Measurements from ENCODE around the gene TP53TG5.
"Not testable (repeated sequence)": the region's sequence is repeated elsewhere in the genome, so short reads cannot be mapped to it uniquely, and the experiment has no call there.

Gene TP53TG5

GRCh38 chr20:45363611-45364492, 14.3 kb downstream of the TP53TG5 start:
- no peak for DNase-seq

GRCh38 chr20:45362804-45363610, 15.1 kb downstream of the TP53TG5 start, which contains the start of gene SYS1:
Gene SYS1, plus strand, starts transcription at chr20:45363156. Its CDS starts 376 bp downstream, at chr20:45363532.
- DNase-seq: peak; percentile 95

- no peak for DNase-seq
These were observed 16.3 kb downstream of the TP53TG5 start for GRCh38 chr20:45361793-45362192.

GRCh38 chr20:45359406-45360148, 18.5 kb downstream of the TP53TG5 start:
- no peak for DNase-seq

GRCh38 chr20:45359069-45359405, 19.1 kb downstream of the TP53TG5 start:
- DNase-seq: no peak

- DNase-seq: no peak
These were observed 19.6 kb downstream of the TP53TG5 start for GRCh38 chr20:45358282-45359068.

- DNase-seq: no peak
These were observed 22.7 kb downstream of the TP53TG5 start for GRCh38 chr20:45355209-45356084.

- DNase-seq: no peak
These were observed 23.5 kb downstream of the TP53TG5 start for GRCh38 chr20:45354423-45355208.

GRCh38 chr20:45353746-45354145, 24.4 kb downstream of the TP53TG5 start:
- DNase-seq: no peak

GRCh38 chr20:45352729-45353128, 25.4 kb downstream of the TP53TG5 start:
- no peak for DNase-seq

- not testable (repeated sequence) for DNase-seq
These were observed 27.3 kb downstream of the TP53TG5 start for GRCh38 chr20:45350795-45351194.

- no peak for DNase-seq
These were observed 27.9 kb downstream of the TP53TG5 start for GRCh38 chr20:45350217-45350616.

GRCh38 chr20:45347936-45348778, 30.0 kb downstream of the TP53TG5 start, which contains the start of gene SDC4:
Gene SDC4, minus strand, starts transcription at chr20:45348424. Its CDS starts 40 bp downstream, at chr20:45348384.
- no peak for DNase-seq

- no peak for DNase-seq
These were observed 30.7 kb downstream of the TP53TG5 start for GRCh38 chr20:45347297-45347935.

- no peak for DNase-seq
These were observed 31.3 kb downstream of the TP53TG5 start for GRCh38 chr20:45346851-45347250.

- no peak for DNase-seq
These were observed 31.8 kb downstream of the TP53TG5 start for GRCh38 chr20:45346291-45346718.

- DNase-seq: no peak
These were observed 32.8 kb downstream of the TP53TG5 start for GRCh38 chr20:45345104-45345936.
